ENCODE results near the gene POLG. TPM values are rescaled to one million over a fixed set of nuclear protein-coding genes. Genes with fewer than 3 reads are reported as not detected.

Gene POLG
- total and polyA plus RNA-seq, 2 experiments from 2014 or later = 28.8 to 74.1 TPM

DNA sequence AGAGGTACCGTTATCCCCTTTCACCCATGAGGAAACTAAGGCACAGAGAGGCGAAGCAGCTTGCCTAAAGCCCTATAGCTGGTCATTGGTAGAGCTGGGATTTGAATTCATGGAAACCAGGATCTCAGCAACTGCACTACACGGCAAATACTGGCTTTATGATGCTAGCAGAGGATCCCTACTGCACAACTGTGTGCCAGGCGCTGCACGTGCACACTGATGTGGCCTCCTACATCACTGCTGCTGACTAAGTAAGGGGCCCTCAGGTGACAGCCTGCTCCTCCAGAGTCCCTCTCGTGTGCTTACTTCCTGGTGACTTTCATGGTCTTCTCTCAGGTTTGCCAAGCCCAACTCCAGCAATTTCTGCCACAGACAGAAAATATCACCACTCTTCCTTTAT is 3.4 kb upstream of the POLG start:
- Histone ChIP-seq H3K27me3 (ENCODE audit: insufficient read depth) (peaks cover 9% of the 10 kb centered on the region), H2AFZ (no peak overlapping the region), H3K27ac (ENCODE audit: low read depth) (no peak overlapping the region), H4K20me1 (replicated peaks; ENCODE audit: insufficient read depth) (no peaks in the 10 kb centered on the region), H3K4me3 (no peak overlapping the region), H3K4me1 (ENCODE audit: insufficient read depth) (no peaks in the 10 kb centered on the region; the same call in 1 of the 2 replicates), H3K36me3 (ENCODE audit: insufficient read depth) (no peaks in the 10 kb centered on the region), H3K9me2 (ENCODE audit: insufficient read depth) (no peaks in the 10 kb centered on the region), H3K79me2 (replicated peaks; ENCODE audit: insufficient read depth) (peaks cover 6% of the 10 kb centered on the region; the same call in 1 of the 2 replicates), H3F3A (replicated peaks; ENCODE audit: low read depth) (0 out of 2 replicates have a peak, but pooled peaks cover 3% of the 10 kb centered on the region), H3K4me2 (no peak overlapping the region)
- TF ChIP-seq NANOG (IDR thresholded peaks at IDR 0.05; ENCODE audit: borderline replicate concordance) (no peak), JUNB (IDR thresholded peaks at IDR 0.05; ENCODE audit: unreplicated experiment) (no peak), CTCF (conservative IDR thresholded peaks at IDR 0.05; ENCODE audit: low read depth in 2 of 2) (no peak), ZNF114 (CRISPR knock-in tag; IDR thresholded peaks at IDR 0.05) (no peak), EZH2 (IDR thresholded peaks at IDR 0.05; ENCODE audit: low read depth, unreplicated experiment) (no peak), ETS1 (IDR thresholded peaks at IDR 0.05) (no peak), EZH2phosphoT487 (IDR thresholded peaks at IDR 0.05; ENCODE audit: unreplicated experiment) (no peak), ZNF331 (CRISPR knock-in tag; IDR thresholded peaks at IDR 0.05; ENCODE audit: low read depth) (no peak), POLR2AphosphoS5 (IDR thresholded peaks at IDR 0.05; ENCODE audit: low read depth) (no peak), STAT1 (IDR thresholded peaks at IDR 0.05; ENCODE audit: unreplicated experiment) (no peak), CREB1 (CRISPR knock-in tag; IDR thresholded peaks at IDR 0.05; ENCODE audit: low read depth) (no peak)
- TF ChIP-seq, protein P1, sequence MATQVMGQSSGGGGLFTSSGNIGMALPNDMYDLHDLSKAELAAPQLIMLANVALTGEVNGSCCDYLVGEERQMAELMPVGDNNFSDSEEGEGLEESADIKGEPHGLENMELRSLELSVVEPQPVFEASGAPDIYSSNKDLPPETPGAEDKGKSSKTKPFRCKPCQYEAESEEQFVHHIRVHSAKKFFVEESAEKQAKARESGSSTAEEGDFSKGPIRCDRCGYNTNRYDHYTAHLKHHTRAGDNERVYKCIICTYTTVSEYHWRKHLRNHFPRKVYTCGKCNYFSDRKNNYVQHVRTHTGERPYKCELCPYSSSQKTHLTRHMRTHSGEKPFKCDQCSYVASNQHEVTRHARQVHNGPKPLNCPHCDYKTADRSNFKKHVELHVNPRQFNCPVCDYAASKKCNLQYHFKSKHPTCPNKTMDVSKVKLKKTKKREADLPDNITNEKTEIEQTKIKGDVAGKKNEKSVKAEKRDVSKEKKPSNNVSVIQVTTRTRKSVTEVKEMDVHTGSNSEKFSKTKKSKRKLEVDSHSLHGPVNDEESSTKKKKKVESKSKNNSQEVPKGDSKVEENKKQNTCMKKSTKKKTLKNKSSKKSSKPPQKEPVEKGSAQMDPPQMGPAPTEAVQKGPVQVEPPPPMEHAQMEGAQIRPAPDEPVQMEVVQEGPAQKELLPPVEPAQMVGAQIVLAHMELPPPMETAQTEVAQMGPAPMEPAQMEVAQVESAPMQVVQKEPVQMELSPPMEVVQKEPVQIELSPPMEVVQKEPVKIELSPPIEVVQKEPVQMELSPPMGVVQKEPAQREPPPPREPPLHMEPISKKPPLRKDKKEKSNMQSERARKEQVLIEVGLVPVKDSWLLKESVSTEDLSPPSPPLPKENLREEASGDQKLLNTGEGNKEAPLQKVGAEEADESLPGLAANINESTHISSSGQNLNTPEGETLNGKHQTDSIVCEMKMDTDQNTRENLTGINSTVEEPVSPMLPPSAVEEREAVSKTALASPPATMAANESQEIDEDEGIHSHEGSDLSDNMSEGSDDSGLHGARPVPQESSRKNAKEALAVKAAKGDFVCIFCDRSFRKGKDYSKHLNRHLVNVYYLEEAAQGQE (IDR thresholded peaks at IDR 0.05; ENCODE audit: unreplicated experiment) = no peak
- TF ChIP-seq, protein P2, sequence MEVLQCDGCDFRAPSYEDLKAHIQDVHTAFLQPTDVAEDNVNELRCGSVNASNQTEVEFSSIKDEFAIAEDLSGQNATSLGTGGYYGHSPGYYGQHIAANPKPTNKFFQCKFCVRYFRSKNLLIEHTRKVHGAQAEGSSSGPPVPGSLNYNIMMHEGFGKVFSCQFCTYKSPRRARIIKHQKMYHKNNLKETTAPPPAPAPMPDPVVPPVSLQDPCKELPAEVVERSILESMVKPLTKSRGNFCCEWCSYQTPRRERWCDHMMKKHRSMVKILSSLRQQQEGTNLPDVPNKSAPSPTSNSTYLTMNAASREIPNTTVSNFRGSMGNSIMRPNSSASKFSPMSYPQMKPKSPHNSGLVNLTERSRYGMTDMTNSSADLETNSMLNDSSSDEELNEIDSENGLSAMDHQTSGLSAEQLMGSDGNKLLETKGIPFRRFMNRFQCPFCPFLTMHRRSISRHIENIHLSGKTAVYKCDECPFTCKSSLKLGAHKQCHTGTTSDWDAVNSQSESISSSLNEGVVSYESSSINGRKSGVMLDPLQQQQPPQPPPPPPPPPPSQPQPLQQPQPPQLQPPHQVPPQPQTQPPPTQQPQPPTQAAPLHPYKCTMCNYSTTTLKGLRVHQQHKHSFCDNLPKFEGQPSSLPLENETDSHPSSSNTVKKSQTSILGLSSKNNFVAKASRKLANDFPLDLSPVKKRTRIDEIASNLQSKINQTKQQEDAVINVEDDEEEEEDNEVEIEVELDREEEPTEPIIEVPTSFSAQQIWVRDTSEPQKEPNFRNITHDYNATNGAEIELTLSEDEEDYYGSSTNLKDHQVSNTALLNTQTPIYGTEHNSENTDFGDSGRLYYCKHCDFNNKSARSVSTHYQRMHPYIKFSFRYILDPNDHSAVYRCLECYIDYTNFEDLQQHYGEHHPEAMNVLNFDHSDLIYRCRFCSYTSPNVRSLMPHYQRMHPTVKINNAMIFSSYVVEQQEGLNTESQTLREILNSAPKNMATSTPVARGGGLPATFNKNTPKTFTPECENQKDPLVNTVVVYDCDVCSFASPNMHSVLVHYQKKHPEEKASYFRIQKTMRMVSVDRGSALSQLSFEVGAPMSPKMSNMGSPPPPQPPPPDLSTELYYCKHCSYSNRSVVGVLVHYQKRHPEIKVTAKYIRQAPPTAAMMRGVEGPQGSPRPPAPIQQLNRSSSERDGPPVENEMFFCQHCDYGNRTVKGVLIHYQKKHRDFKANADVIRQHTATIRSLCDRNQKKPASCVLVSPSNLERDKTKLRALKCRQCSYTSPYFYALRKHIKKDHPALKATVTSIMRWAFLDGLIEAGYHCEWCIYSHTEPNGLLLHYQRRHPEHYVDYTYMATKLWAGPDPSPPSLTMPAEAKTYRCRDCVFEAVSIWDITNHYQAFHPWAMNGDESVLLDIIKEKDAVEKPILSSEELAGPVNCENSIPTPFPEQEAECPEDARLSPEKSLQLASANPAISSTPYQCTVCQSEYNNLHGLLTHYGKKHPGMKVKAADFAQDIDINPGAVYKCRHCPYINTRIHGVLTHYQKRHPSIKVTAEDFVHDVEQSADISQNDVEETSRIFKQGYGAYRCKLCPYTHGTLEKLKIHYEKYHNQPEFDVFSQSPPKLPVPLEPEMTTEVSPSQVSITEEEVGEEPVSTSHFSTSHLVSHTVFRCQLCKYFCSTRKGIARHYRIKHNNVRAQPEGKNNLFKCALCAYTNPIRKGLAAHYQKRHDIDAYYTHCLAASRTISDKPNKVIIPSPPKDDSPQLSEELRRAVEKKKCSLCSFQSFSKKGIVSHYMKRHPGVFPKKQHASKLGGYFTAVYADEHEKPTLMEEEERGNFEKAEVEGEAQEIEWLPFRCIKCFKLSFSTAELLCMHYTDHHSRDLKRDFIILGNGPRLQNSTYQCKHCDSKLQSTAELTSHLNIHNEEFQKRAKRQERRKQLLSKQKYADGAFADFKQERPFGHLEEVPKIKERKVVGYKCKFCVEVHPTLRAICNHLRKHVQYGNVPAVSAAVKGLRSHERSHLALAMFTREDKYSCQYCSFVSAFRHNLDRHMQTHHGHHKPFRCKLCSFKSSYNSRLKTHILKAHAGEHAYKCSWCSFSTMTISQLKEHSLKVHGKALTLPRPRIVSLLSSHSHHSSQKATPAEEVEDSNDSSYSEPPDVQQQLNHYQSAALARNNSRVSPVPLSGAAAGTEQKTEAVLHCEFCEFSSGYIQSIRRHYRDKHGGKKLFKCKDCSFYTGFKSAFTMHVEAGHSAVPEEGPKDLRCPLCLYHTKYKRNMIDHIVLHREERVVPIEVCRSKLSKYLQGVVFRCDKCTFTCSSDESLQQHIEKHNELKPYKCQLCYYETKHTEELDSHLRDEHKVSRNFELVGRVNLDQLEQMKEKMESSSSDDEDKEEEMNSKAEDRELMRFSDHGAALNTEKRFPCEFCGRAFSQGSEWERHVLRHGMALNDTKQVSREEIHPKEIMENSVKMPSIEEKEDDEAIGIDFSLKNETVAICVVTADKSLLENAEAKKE (CRISPR knock-in tag; IDR thresholded peaks at IDR 0.05) = no peak
- Mint-ChIP-seq H3K36me3 (ENCODE audit: low read depth) (peaks cover 3% of the 10 kb centered on the region), H3K27me3 (ENCODE audit: insufficient read depth, low read depth, poor library complexity) (peaks cover 24% of the 10 kb centered on the region), H3K4me3 (no peak overlapping the region), H3K4me1 (peaks cover 2% of the 10 kb centered on the region; the same call in 1 of the 3 replicates), H3K9me3 (peaks cover 5% of the 10 kb centered on the region), H3K27ac (no peak overlapping the region)
- no peak for DNase-seq (ENCODE audit: low spot score)
- no peak for ATAC-seq

Measured in GM23338 (cell line).